Activated naive CD8-positive, alpha-beta T cell treated with anti-CD3 and anti-CD28 coated beads, Interleukin-2, amount 50 U/mL, for 16 hours (primary cell): ENCODE data around the gene DNAJC16.
"Not testable (repeated sequence)": the region's sequence is repeated elsewhere in the genome, so short reads cannot be mapped to it uniquely, and the experiment has no call there.

Experiments
- DNase-seq: peaks from one replicate; pipeline ENCODE4 v3.0.0-alpha.2; 2020; ENCODE audit warnings: low read depth, low spot score

DNAJC16 gene

GRCh38 chr1:15526490-15527339 lies at the start of gene DNAJC16:
TSS of gene DNAJC16 (plus strand) at chr1:15526848. CDS start at chr1:15529106, 2,258 bp downstream.
- DNase-seq = peak; percentile 92

DNA sequence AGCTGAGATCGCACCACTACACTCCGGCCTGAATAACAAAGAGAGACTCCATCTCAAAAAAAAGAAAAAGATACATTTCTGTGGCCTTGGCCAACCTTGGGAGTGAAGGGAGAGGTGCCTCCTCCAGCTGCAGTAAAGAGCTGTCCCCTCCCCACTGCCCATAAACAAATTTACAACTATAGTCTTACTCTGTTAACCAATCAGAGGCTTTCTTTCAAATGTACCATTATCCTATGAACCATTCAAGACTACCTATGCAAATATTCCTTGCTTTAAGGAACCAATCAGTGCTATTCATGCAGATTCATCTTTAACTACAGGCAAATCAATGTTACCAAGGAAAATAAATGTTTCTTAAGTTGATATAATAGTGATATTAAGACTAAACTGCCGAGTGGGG lies 49.7 kb upstream of the DNAJC16 start:
- no peak for DNase-seq

GRCh38 chr1:15477646-15478212 lies 48.9 kb upstream of the DNAJC16 start:
- no peak for DNase-seq

DNA sequence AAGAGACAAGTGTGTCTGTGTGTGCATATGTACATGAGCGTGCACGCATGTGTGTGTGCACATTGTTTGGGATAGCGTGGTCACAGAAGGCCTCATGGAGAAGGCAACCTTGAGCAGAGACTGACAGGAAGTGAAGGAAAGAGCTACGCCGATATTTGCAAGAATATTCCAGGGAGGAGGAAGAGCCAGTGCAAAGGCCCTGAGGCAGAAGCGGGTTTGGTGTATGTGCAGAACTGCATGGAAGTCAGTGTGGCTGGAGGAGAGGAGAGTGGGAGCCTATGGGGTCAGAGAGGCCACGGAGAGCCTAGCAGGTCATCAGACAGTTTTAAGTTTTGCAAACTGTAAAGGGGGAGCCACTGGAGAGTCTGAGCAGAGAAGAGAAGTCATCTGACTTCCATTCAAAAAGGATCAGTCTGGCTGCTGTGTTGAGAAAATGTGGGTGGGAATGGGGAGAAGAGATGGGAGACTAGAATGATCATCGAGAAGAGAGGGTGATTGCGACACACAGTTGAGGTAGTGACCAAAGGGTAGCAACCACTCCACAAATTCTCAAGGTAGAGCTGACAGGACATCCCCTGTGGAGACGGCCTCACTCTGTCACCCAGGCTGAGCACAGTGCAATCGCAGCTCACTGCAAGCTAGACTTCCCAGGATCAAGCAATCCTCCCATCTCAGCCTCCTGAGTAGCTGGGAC lies 46.8 kb upstream of the DNAJC16 start:
- no peak for DNase-seq

GRCh38 chr1:15482455-15482854 lies 44.2 kb upstream of the DNAJC16 start:
- not testable (repeated sequence) for DNase-seq

DNA sequence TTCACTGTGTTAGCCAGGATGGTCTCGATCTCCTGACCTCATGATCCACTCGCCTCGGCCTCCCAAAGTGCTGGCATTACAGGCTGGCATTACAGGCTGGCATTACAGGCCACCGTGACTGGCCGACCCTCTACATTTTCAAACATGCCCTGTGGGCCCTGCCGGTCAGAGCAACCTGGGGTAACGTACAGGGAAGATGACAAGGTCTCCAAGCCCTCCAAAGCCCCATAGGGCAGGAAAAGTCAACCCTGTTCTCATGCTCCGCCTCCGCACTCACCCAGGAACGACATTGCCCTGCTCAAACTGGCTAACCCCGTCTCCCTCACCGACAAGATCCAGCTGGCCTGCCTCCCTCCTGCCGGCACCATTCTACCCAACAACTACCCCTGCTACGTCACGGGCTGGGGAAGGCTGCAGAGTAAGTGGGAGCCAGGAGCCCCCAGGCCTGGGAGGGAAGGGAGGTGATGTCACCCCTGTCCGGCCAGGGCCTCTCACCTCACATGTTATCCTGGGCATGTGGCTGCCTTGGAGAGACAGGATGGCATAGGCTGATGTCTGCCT lies 43.6 kb upstream of the DNAJC16 start:
- DNase-seq = not testable (repeated sequence)

- no peak for DNase-seq
Observed at GRCh38 chr1:15483971-15484370, 42.7 kb upstream of the DNAJC16 start.

GRCh38 chr1:15484443-15484842 lies 42.2 kb upstream of the DNAJC16 start:
- not testable (repeated sequence) for DNase-seq

DNA sequence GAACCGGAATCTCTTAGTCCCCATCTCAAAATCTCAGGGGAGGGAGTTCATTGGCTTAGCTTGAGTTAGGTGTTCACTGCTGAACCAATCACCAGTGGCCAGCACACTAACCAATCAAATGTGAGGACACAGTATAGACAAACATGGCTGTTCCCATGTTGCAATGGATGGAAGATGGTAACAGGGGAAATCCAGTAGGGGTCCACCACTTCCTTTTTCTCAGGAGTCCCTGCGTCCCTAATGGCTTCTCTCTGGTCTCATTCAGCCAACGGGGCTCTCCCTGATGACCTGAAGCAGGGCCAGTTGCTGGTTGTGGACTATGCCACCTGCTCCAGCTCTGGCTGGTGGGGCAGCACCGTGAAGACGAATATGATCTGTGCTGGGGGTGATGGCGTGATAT lies 41.0 kb upstream of the DNAJC16 start:
- DNase-seq = no peak

DNA sequence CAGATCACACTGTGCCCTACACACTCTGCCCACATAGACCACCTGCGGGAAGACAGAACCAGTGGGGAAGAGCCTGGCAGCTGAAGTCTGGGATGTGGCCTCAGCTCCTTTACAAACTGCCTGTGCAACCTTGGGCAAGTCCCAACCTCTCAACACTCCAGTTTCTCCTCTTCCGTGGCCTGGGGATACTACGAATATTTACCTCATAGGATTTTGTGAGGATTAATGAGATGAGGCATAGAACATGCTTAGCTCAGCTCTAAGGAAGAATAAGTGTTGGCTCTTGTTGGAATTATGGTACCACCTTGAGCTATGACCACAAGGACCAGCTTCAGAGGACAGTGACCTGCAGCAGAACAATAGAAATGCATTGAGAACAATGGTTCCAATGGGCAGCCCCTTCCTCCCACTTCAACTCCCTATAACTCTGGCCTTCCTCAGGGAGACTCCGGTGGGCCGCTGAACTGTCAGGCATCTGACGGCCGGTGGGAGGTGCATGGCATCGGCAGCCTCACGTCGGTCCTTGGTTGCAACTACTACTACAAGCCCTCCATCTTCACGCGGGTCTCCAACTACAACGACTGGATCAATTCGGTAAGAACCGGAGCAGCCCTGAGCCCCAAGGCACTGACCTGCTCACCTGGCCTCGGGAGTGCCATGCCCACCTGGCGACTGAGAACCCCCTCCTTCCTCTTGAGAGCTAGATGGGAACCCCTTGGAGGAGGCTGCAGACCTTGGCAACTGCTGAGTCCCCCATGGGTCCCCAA lies 39.6 kb upstream of the DNAJC16 start:
- not testable (repeated sequence) for DNase-seq

- no peak for DNase-seq
Observed at GRCh38 chr1:15488371-15488770, 38.3 kb upstream of the DNAJC16 start.

DNA sequence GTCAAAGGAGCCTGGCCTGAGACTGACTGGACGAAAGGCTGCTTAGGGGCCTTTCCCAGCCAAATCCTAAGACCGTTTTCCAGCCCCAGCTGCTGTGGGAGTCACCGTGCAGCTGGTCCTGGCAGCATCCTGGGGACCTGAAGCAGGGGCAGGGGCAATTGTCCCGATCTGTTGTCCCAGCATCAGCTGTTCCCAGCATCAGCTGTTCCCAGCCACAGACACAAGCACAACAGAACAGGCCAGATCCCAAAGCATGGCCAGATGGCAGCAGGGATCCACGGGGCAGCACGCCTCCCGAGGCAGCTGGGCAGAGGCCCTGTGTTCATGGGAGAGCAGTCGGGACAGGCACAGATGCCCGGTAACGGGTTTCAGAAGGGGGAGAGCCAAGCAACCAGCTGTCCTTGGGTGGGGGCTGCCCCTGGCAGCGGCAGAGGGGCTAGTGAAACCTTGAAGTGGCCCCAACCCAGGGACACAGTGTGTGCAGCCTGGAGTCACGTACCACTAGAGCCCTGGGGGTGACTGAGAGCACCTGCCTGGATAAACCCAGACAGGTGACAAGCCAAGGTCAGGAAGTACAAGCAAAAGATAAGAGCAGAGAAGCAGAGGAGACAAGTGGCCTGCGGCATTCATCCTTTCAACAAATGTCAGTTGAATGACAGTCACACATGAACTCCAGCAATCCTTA lies 37.5 kb upstream of the DNAJC16 start:
- DNase-seq = no peak

DNA sequence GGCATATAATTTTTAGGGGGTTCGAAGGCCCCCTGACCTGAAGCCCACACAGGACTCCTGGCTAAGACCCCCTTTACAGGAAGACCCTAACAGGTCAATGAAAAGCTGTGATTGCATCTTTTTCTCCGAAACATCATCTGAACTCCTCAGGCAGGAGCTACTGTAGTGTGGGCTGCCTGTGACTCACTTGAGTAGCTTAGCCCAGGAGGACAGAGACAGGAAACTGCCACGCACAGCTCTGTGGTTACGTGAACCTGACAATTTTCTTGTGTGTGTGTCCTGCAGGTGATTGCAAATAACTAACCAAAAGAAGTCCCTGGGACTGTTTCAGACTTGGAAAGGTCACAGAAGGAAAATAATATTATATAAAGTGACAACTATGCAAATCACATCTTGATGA lies 35.6 kb upstream of the DNAJC16 start:
- not testable (repeated sequence) for DNase-seq

- no peak for DNase-seq
Observed at GRCh38 chr1:15492596-15492995, 34.1 kb upstream of the DNAJC16 start.

GRCh38 chr1:15493869-15494390 lies 32.7 kb upstream of the DNAJC16 start:
- DNase-seq = no peak

GRCh38 chr1:15500184-15501178 lies 26.2 kb upstream of the DNAJC16 start:
- DNase-seq = no peak

GRCh38 chr1:15501208-15502032 lies 25.2 kb upstream of the DNAJC16 start:
- no peak for DNase-seq

GRCh38 chr1:15504436-15504835 lies 22.2 kb upstream of the DNAJC16 start:
- no peak for DNase-seq

- no peak for DNase-seq
Observed at GRCh38 chr1:15506831-15507230, 19.8 kb upstream of the DNAJC16 start.
